OCI-LY1 (cell line): ENCODE measurements around the gene RCC1.

Experiments used
- EZH2 ChIP-seq: fragments of 200-600 bp; sonication (generic), shearing (Covaris generic); IDR thresholded peaks from 2 replicates; pipeline ENCODE4 v1.8.0; 2017; ENCODE audit warnings: borderline replicate concordance, mixed run types, mild to moderate bottlenecking, antibody characterized with exemption, low read length, moderate library complexity, mixed read lengths
- TF ChIP-seq, protein P1 (sequence below): fragments of 200-600 bp; sonication (generic), shearing (Covaris generic); IDR thresholded peaks from 2 replicates; pipeline ENCODE4 v1.5.1; 2017; ENCODE audit warnings: mild to moderate bottlenecking, antibody characterized with exemption, low read length, moderate library complexity, mixed read lengths

DNA sequence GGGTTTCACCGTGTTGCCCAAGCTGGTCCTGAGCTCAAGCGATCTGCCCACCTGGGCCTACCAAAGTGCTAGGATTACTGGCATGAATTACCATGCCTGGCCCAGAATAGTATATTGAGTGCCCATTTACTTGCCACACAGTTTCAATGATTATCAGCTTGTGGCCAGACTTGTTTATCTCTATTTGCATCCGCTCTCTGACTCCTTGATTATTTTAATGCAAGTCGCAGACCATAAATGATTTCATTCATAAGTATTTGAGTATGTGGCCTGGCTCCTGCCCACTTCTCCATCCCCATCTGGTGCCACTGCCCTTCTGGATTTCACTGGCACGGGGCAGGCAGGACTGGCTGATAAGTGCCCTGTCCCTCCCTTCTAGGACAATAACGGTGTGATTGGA is 28.8 kb downstream of the RCC1 start:
- TF ChIP-seq, protein P1, sequence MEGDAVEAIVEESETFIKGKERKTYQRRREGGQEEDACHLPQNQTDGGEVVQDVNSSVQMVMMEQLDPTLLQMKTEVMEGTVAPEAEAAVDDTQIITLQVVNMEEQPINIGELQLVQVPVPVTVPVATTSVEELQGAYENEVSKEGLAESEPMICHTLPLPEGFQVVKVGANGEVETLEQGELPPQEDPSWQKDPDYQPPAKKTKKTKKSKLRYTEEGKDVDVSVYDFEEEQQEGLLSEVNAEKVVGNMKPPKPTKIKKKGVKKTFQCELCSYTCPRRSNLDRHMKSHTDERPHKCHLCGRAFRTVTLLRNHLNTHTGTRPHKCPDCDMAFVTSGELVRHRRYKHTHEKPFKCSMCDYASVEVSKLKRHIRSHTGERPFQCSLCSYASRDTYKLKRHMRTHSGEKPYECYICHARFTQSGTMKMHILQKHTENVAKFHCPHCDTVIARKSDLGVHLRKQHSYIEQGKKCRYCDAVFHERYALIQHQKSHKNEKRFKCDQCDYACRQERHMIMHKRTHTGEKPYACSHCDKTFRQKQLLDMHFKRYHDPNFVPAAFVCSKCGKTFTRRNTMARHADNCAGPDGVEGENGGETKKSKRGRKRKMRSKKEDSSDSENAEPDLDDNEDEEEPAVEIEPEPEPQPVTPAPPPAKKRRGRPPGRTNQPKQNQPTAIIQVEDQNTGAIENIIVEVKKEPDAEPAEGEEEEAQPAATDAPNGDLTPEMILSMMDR = no peak
- no peak for TF ChIP-seq EZH2
